ENCODE measurements around the gene TNS3.
"Not testable (repeated sequence)": the region's sequence is repeated elsewhere in the genome, so short reads cannot be mapped to it uniquely, and the experiment has no call there.

The TNS3 gene

GRCh38 chr7:47609803-47610452 lies 28.0 kb upstream of the TNS3 start:
- no peaks in the 10 kb centered on the region for H3K4me1 Mint-ChIP-seq
- H3K27me3 Mint-ChIP-seq = no peaks in the 10 kb centered on the region
- no peak overlapping the region for H3K27ac Mint-ChIP-seq
- no peak overlapping the region for H3K4me3 Mint-ChIP-seq
- no peaks in the 10 kb centered on the region for H3K36me3 Mint-ChIP-seq
- no peaks in the 10 kb centered on the region for H3K9me3 Mint-ChIP-seq

DNA sequence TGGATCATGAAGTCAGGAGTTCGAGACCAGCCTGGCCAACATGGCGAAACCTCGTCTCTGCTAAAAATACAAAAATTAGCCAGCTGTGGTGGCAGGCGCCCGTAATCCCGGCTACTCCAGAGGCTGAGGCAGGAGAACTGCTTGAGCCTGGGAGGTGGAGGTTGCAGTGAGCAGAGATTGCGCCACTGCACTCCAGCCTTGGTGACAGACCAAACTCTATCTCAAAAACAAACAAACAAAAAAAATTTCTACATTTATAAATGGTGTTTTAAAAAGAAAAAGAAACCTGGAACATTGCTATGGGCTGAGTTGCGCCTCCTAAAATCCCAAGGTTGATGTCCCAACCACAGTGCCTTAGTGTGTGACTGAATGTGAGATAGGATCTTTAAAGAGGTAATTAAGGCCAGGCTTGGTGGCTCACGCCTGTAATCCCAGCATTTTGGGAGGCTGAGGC lies 24.7 kb upstream of the TNS3 start:
- not testable (repeated sequence) for H3K36me3 Mint-ChIP-seq, H3K27me3 Mint-ChIP-seq, H3K4me3 Mint-ChIP-seq, H3K27ac Mint-ChIP-seq, H3K4me1 Mint-ChIP-seq, H3K9me3 Mint-ChIP-seq

- Mint-ChIP-seq H3K27me3 (no peaks in the 10 kb centered on the region), H3K27ac (no peak overlapping the region), H3K36me3 (no peaks in the 10 kb centered on the region)
Measured at GRCh38 chr7:47605816-47606575, 24.1 kb upstream of the TNS3 start.

DNA sequence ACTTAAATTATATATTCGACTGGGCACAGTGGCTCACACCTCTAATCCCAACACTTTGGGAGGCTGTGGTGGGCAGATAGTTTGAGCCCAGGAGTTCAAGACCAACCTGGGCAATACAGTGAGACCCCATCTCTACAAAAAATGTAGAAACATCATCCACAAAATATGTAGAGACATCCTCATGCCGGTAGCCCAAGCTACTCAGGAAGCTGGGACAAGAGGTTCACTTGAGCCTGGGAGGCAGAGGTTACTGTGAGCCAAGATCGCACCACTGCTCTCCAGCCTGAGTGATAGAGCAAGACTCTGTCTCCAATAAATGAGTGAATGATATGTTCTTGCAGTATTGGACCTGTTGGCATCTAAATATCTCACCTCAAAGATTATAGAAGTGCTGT lies 22.6 kb upstream of the TNS3 start:
- H3K27ac Mint-ChIP-seq = no peak overlapping the region

More at GRCh38 chr7:47605816-47606575, 24.1 kb upstream of the TNS3 start:
- Mint-ChIP-seq H3K9me3 (no peaks in the 10 kb centered on the region), H3K4me3 (no peak overlapping the region), H3K4me1 (no peaks in the 10 kb centered on the region)

GRCh38 chr7:47603514-47604255 lies 21.8 kb upstream of the TNS3 start:
- not testable (repeated sequence) for H3K27me3 Mint-ChIP-seq, H3K4me1 Mint-ChIP-seq

More for the DNA sequence above, 22.6 kb upstream of the TNS3 start:
- Mint-ChIP-seq H3K9me3 (peaks cover 5% of the 10 kb centered on the region), H3K4me1 (no peaks in the 10 kb centered on the region), H3K4me3 (no peak overlapping the region), H3K27me3 (peaks cover 3% of the 10 kb centered on the region), H3K36me3 (no peaks in the 10 kb centered on the region)

GRCh38 chr7:47602272-47603004 lies 20.5 kb upstream of the TNS3 start:
- H3K36me3 Mint-ChIP-seq = no peaks in the 10 kb centered on the region
- peaks cover 3% of the 10 kb centered on the region for H3K27me3 Mint-ChIP-seq
- H3K27ac Mint-ChIP-seq = no peak overlapping the region
- H3K9me3 Mint-ChIP-seq = peaks cover 5% of the 10 kb centered on the region
- H3K4me3 Mint-ChIP-seq = no peak overlapping the region
- no peaks in the 10 kb centered on the region for H3K4me1 Mint-ChIP-seq

More at GRCh38 chr7:47603514-47604255, 21.8 kb upstream of the TNS3 start:
- not testable (repeated sequence) for H3K4me3 Mint-ChIP-seq, H3K27ac Mint-ChIP-seq, H3K9me3 Mint-ChIP-seq, H3K36me3 Mint-ChIP-seq

- Mint-ChIP-seq H3K9me3 (peaks cover 5% of the 10 kb centered on the region), H3K4me1 (no peaks in the 10 kb centered on the region), H3K27ac (no peak overlapping the region), H3K4me3 (no peak overlapping the region), H3K36me3 (no peaks in the 10 kb centered on the region), H3K27me3 (peaks cover 3% of the 10 kb centered on the region)
Measured at GRCh38 chr7:47601881-47602249, 20.0 kb upstream of the TNS3 start.

- H3K4me3 Mint-ChIP-seq = no peak overlapping the region
- peaks cover 3% of the 10 kb centered on the region for H3K27me3 Mint-ChIP-seq
- H3K9me3 Mint-ChIP-seq = peaks cover 5% of the 10 kb centered on the region
- no peaks in the 10 kb centered on the region for H3K36me3 Mint-ChIP-seq
- H3K27ac Mint-ChIP-seq = no peak overlapping the region
- H3K4me1 Mint-ChIP-seq = no peaks in the 10 kb centered on the region
Measured at GRCh38 chr7:47601119-47601880, 19.4 kb upstream of the TNS3 start.

DNA sequence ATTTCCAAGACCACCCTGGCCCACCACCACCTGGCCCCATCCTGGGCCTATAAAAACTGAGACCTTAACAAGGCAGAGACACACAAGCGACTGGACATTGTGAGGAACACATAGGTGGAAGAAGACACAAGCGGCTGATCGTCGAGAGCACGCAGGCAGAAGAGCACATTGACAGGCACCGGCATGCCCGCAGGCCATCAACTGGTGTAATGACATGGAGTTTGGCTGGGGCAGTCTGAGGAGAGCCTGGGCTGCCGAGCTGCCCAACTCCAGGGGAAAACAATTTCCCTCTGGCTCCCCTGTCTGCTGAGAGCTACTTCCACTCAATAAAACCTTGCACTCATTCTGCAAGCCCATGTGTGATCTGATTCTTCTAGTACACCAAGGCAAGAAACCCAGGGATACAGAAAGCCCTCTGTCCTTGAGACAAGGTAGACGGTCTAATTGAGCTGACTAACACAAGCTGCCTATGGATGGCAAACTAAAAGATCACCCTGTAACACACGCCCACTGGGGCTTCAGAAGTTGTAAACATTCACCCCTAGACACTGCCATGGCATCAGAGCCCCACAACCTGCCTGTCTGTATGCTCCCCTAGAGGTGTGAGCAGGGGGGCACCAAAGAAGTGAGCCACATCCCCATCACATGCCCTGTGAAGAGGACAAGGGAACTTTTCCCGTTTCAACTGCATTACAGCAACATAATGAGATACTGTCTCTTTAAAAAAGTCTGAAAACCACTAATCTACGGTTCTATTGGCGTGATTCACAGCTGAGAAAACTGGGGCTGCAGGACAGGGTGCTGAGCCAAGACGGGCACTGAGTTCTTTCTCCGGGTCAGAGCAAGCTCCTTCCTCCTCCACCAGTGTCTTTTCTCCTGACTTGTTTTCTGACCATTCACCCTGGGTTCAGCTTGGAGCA lies 18.5 kb upstream of the TNS3 start:
- no peak overlapping the region for H3K4me3 Mint-ChIP-seq
- H3K9me3 Mint-ChIP-seq = peaks cover 5% of the 10 kb centered on the region
- peaks cover 3% of the 10 kb centered on the region for H3K27me3 Mint-ChIP-seq
- no peaks in the 10 kb centered on the region for H3K4me1 Mint-ChIP-seq
- no peak overlapping the region for H3K27ac Mint-ChIP-seq
- no peaks in the 10 kb centered on the region for H3K36me3 Mint-ChIP-seq

DNA sequence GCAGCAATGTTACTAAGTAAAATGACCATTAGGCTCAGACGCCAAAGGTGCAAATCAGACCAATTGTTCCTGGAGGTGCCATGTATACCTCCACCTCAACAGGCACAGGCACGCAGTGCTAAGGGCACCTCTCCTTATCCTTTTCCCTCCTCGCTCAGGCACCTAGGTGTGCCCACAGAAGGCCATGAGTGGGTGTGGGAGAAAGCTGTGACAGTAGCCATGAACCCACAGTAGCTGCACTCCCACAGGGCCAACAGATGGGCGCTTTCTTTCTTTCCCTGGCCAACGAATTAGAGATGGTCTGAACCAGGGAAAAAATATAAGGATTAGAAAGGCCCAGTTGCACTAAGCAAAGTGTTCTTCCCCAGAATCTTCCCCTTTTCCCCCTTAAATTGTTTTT lies 15.5 kb upstream of the TNS3 start:
- Mint-ChIP-seq H3K27ac (no peak overlapping the region), H3K4me1 (no peaks in the 10 kb centered on the region), H3K27me3 (peaks cover 3% of the 10 kb centered on the region), H3K4me3 (no peak overlapping the region), H3K9me3 (peaks cover 5% of the 10 kb centered on the region), H3K36me3 (no peaks in the 10 kb centered on the region)

GRCh38 chr7:47596502-47597202 lies 14.7 kb upstream of the TNS3 start:
- Mint-ChIP-seq H3K4me3 (no peak overlapping the region), H3K36me3 (no peaks in the 10 kb centered on the region), H3K27ac (no peak overlapping the region), H3K4me1 (no peaks in the 10 kb centered on the region), H3K27me3 (peaks cover 3% of the 10 kb centered on the region), H3K9me3 (peaks cover 5% of the 10 kb centered on the region)

GRCh38 chr7:47594406-47594805 lies 12.5 kb upstream of the TNS3 start:
- no peak overlapping the region for H3K27ac Mint-ChIP-seq
- H3K4me1 Mint-ChIP-seq = no peaks in the 10 kb centered on the region
- H3K36me3 Mint-ChIP-seq = no peaks in the 10 kb centered on the region
- no peaks in the 10 kb centered on the region for H3K27me3 Mint-ChIP-seq
- no peaks in the 10 kb centered on the region for H3K9me3 Mint-ChIP-seq
- no peak overlapping the region for H3K4me3 Mint-ChIP-seq

DNA sequence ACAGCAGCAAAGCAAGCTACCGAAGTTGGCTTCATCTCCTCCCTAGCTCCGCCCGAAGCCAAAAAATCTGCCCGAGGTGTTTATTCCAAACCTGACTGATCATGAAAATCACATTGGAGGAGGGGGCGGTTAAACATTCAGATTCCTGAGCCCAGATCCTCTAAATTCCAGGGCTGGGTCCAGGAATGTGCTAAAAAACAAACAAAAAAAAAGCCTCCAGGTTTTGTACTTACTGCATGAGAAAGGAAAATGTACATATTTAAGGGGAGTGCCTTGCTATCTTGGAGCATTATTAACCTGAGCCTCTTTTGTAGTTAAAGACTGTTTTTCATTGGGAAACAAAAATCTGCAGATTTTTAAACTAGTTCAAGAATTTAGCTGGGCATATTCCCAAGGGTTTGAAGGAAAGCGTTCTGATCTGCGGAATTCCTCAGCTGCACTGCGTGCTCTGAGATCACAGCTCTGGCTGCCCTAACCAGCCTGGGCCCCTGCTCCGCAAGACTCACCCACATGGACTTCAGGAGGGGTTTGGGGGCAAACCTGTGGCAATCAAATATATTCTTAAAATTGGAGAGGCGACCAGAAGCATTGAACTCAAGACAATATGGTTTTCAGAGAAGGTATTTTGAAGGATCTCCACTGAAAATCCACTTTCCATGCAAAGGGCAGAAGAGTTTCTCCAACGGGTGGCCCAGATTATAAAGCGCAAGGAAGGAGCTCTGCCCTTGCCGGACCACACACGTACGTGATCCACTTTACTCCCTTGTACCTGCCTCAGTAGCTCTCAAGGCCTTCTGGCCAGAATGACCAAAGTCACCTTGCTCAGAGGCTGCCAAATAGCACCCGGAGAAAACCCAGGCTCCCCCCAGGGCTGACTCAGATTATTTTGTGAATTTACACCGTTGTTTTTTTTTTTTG lies 10.0 kb upstream of the TNS3 start:
- no peak overlapping the region for H3K27ac Mint-ChIP-seq
- no peaks in the 10 kb centered on the region for H3K27me3 Mint-ChIP-seq
- no peaks in the 10 kb centered on the region for H3K36me3 Mint-ChIP-seq
- H3K4me1 Mint-ChIP-seq = no peaks in the 10 kb centered on the region
- H3K4me3 Mint-ChIP-seq = no peak overlapping the region
- no peaks in the 10 kb centered on the region for H3K9me3 Mint-ChIP-seq

Data from activated naive CD4-positive, alpha-beta T cell treated with anti-CD3 and anti-CD28 coated beads, Interleukin-2, amount 50 U/mL, for 24 hours (primary cell).